Gastroesophageal sphincter (tissue), 3 donors: ENCODE measurements around the gene HDAC4.

Experiments
- EP300 ChIP-seq: sonication (generic); formaldehyde crosslinking; IDR thresholded peaks from one replicate; pipeline ENCODE4 v1.6.1; 2017; ENCODE audit warnings: antibody characterized with exemption, mild to moderate bottlenecking
- POLR2A ChIP-seq, 2 donors: fragments of 450-650 bp; IDR thresholded peaks; one replicate each; pipeline ENCODE4 v1.6.1; 2017; ENCODE audit warnings: antibody characterized with exemption in 2 of 2, mild to moderate bottlenecking in 2 of 2, moderate library complexity in 1 of 2
- TF ChIP-seq, protein P1 (sequence below), 4 experiments: fragments of 200-600 bp in 2 of 4; fragments of 450-650 bp in 2 of 4; sonication (generic) in 1 of 4; IDR thresholded peaks; one replicate each; pipeline ENCODE4 v1.5.1; 2017 to 2019; ENCODE audit warnings: antibody characterized with exemption in 4 of 4, mild to moderate bottlenecking in 2 of 4, moderate library complexity in 2 of 4

DNA sequence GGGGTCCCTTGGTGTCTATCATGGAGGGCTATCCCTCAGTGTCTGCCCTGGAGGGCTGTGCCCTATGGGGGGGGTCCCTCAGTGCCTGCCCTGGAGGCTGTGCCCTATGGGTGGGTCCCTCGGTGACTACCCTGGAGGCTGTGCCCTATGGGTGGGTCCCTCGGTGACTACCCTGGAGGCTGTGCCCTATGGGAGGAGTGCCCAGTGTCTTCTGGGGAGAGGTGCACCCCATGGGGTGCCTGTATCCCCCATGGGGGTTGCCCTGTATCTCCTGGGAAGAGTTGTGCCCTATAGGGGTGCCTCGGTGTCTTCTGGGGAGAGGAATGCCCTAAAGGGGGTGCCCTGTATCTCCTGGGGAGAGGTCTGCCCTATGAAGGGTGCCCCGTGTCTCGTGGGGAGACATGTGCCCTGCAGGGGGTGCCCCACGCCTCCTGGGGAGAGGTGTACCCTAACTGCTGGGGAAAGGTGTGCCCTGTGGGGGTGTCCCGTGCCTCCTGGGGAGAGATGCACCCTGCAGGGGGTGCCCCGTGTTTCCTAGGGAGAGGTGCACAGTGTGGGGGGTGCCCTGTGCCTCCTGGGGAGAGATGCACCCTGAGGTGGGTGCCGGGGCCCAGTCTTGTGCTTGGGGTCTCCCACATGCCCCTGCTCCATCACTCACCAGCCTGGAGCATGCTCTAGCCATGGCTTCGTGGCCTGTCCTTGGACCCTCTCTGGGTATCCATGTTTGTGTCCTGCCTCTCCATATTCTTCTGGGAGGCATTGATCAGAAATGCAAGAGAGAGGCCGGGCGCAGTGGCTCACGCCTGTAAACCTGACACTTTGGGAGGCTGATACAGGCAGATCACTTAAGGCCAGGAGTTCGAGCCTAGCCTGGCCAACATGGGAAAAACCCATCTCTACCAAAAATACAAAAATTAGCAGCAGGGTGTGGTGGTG is 215.6 kb downstream of the HDAC4 start:
- TF ChIP-seq, protein P1, sequence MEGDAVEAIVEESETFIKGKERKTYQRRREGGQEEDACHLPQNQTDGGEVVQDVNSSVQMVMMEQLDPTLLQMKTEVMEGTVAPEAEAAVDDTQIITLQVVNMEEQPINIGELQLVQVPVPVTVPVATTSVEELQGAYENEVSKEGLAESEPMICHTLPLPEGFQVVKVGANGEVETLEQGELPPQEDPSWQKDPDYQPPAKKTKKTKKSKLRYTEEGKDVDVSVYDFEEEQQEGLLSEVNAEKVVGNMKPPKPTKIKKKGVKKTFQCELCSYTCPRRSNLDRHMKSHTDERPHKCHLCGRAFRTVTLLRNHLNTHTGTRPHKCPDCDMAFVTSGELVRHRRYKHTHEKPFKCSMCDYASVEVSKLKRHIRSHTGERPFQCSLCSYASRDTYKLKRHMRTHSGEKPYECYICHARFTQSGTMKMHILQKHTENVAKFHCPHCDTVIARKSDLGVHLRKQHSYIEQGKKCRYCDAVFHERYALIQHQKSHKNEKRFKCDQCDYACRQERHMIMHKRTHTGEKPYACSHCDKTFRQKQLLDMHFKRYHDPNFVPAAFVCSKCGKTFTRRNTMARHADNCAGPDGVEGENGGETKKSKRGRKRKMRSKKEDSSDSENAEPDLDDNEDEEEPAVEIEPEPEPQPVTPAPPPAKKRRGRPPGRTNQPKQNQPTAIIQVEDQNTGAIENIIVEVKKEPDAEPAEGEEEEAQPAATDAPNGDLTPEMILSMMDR (IDR thresholded peaks at IDR 0.05) = no peak
- no peak for TF ChIP-seq POLR2A (IDR thresholded peaks at IDR 0.05)
- no peak for TF ChIP-seq EP300
